Body of pancreas (tissue), 4 donors: ENCODE measurements around the gene NSUN3.

Source experiments
- POLR2A ChIP-seq, 3 donors: fragments of 450-650 bp; IDR thresholded peaks; one replicate each; pipeline ENCODE4 v1.6.1; 2016; ENCODE audit warnings: antibody characterized with exemption in 3 of 3, mild to moderate bottlenecking in 2 of 3
- TF ChIP-seq, protein P1 (sequence below), 7 experiments: fragments of 450-650 bp in 4 of 7; fragments of 200-600 bp in 3 of 7; sonication (generic) in 3 of 7; IDR thresholded peaks; one replicate each; pipeline ENCODE4 v1.5.1; 2016 to 2019; ENCODE audit warnings: antibody characterized with exemption in 7 of 7

GRCh38 chr3:94019659-94020058 lies 43.2 kb upstream of the NSUN3 start:
- TF ChIP-seq, protein P1, sequence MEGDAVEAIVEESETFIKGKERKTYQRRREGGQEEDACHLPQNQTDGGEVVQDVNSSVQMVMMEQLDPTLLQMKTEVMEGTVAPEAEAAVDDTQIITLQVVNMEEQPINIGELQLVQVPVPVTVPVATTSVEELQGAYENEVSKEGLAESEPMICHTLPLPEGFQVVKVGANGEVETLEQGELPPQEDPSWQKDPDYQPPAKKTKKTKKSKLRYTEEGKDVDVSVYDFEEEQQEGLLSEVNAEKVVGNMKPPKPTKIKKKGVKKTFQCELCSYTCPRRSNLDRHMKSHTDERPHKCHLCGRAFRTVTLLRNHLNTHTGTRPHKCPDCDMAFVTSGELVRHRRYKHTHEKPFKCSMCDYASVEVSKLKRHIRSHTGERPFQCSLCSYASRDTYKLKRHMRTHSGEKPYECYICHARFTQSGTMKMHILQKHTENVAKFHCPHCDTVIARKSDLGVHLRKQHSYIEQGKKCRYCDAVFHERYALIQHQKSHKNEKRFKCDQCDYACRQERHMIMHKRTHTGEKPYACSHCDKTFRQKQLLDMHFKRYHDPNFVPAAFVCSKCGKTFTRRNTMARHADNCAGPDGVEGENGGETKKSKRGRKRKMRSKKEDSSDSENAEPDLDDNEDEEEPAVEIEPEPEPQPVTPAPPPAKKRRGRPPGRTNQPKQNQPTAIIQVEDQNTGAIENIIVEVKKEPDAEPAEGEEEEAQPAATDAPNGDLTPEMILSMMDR (IDR thresholded peaks at IDR 0.05) = no peak
- TF ChIP-seq POLR2A (IDR thresholded peaks at IDR 0.05) = no peak
